ENCODE results near the gene ASH1L.
"Not testable (repeated sequence)": the region's sequence is repeated elsewhere in the genome, so short reads cannot be mapped to it uniquely, and the experiment has no call there.

ASH1L gene, protein sequence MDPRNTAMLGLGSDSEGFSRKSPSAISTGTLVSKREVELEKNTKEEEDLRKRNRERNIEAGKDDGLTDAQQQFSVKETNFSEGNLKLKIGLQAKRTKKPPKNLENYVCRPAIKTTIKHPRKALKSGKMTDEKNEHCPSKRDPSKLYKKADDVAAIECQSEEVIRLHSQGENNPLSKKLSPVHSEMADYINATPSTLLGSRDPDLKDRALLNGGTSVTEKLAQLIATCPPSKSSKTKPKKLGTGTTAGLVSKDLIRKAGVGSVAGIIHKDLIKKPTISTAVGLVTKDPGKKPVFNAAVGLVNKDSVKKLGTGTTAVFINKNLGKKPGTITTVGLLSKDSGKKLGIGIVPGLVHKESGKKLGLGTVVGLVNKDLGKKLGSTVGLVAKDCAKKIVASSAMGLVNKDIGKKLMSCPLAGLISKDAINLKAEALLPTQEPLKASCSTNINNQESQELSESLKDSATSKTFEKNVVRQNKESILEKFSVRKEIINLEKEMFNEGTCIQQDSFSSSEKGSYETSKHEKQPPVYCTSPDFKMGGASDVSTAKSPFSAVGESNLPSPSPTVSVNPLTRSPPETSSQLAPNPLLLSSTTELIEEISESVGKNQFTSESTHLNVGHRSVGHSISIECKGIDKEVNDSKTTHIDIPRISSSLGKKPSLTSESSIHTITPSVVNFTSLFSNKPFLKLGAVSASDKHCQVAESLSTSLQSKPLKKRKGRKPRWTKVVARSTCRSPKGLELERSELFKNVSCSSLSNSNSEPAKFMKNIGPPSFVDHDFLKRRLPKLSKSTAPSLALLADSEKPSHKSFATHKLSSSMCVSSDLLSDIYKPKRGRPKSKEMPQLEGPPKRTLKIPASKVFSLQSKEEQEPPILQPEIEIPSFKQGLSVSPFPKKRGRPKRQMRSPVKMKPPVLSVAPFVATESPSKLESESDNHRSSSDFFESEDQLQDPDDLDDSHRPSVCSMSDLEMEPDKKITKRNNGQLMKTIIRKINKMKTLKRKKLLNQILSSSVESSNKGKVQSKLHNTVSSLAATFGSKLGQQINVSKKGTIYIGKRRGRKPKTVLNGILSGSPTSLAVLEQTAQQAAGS (N-terminal part only)

GRCh38 chr1:155562581-155563376, at the start of gene ASH1L:
Gene ASH1L, minus strand, starts transcription at chr1:155562803. Its CDS starts 41,284 bp downstream, at chr1:155521519.
- peak; percentile 98 for DNase-seq

DNA sequence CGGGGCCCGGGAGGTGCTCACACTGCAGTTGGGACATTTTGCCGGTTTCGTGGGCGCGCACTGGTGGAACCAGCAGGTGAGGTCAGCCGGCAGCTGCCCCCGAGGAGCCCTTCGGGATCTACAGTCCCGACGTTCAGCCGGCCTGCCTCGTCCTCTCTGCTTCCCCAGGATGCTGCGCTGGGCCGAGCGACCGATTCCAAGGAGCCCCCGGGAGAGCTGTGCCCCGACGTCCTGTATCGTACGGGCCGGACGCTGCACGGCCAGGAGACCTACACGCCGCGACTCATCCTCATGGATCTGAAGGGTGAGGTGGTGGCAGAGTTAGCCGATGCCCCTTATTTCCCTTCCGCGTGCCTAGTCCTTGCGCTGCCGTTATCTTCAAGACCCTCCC, 47.6 kb upstream of the ASH1L start:
- DNase-seq, result not testable (repeated sequence)

- peak; percentile 97 for DNase-seq
Observed at GRCh38 chr1:155609515-155610256, 47.1 kb upstream of the ASH1L start, which contains the start of gene MSTO1. Gene MSTO1, plus strand, starts transcription at chr1:155610218. Its CDS starts 31 bp downstream, at chr1:155610249.

DNA sequence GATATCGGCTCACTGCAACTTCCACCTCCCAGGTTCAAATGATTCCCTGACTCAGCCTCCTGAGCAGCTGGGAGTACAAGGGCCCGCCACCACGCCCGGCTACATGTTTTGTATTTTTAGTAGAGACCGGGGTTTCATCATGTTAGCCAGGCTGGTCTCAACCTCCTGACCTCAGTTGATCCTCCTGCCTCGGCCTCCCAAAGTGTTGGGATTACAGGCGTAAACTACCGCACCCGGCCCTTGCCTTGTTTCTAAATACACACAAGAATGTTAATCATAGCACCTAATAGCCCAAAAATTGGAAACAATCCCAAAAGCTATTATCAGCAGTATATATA, 46.3 kb upstream of the ASH1L start:
- no peak for DNase-seq

GRCh38 chr1:155607708-155608107, 45.1 kb upstream of the ASH1L start:
- DNase-seq, result no peak

DNA sequence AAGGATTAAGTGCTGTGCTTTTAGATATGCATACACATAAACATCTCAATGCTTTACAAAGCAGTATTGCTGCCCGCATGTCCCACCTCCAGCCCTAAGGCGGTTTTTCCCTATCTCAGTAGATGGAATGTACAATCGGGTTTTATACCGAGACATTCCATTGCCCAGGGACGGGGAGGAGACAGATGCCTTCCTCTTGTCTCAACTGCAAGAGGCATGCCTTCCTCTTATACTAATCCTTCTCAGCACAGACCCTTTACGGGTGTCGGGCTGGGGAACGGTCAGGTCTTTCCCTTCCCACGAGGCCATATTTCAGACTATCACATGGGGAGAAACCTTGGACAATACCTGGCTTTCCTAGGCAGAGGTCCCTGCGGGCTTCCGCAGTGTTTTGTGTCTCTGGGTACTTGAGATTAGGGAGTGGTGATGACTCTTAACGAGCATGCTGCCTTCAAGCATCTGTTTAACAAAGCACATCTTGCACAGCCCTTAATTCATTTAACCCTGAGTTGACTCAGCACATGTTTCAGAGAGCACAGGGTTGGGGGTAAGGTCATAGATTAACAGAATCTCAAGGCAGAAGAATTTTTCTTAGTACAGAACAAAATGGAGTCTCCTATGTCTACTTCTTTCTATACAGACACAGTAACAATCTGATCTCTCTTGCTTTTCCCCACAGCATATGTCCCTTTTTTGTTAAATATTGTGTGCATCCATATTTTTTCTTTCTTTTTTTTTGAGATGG, 37.4 kb upstream of the ASH1L start:
- DNase-seq, result not testable (repeated sequence)

GRCh38 chr1:155598842-155599331, 36.3 kb upstream of the ASH1L start:
- DNase-seq, result no peak

- DNase-seq, result no peak
Observed at GRCh38 chr1:155596864-155597263, 34.3 kb upstream of the ASH1L start.

- not testable (repeated sequence) for DNase-seq
Observed at GRCh38 chr1:155595877-155596474, 33.4 kb upstream of the ASH1L start.

- peak; percentile 60 for DNase-seq
Observed at GRCh38 chr1:155591770-155592169, 29.2 kb upstream of the ASH1L start.

DNA sequence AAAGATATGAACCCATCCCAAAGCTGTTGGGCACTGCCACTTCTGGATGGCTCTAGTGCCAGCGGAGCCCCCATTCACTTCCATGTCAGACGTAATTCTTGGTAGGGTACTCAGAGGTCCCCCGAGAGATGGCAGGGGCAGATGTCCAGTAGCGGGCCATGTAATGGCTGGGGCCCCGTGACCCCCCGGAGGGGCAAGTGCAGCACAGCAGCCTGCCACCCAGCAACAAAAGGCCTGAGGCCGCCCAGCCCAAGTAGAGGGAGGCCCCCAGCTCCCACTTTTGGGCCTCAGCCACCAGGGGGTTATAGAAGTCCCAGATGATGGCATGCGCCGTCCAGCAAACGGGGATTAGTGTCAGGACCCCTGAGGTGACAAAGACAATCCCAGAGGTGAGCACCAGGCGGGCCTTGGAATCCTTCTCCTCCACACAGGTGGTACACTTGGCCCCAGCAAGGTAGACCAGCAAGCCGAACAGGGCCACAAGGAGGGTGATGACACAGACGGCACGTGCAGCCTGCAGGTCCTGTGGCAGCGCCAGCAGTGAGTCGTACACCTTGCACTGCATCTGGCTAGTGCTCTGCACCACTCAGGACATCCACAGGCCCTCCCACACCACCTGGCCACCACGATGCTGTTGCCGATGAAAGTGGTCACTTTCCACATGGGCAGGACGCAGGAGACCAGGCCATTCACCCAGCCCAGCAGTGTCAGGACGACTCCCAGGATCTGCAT, 28.1 kb upstream of the ASH1L start:
- DNase-seq, result not testable (repeated sequence)

- DNase-seq, result not testable (repeated sequence)
Observed at GRCh38 chr1:155589282-155589681, 26.7 kb upstream of the ASH1L start.

- DNase-seq, result not testable (repeated sequence)
Observed at GRCh38 chr1:155583846-155584245, 21.2 kb upstream of the ASH1L start.

- not testable (repeated sequence) for DNase-seq
Observed at GRCh38 chr1:155575608-155576007, 13.0 kb upstream of the ASH1L start.

GRCh38 chr1:155574077-155574476, 11.5 kb upstream of the ASH1L start:
- DNase-seq, result no peak

GRCh38 chr1:155570593-155570990, 8.0 kb upstream of the ASH1L start:
- no peak for DNase-seq

DNA sequence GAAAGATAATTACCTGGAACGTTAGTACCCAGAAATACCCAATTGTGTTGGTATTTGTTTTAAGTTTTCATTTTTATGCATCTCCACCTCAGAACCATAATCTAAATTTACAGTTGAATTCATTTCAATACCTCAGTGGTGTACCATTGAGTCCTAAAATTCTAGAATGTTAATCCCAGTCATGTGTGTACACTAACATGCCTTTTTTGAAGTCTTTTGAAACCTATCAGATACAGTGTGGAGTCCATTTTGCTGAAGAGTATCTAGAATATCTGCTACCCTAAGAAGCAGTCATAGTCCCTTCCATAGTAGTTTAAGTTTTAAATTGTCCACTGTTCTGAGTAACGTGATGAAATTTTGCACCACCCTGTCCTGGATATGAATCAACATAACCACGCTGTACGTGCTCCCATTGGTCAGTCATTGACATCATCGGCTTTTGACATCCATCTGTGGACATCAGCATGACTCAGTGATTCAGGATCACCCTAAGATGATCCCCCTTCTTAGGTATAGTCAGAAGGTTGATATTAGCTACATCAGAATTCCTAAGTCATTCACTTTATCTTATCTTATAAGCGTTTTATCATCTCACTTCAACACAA, 7.5 kb upstream of the ASH1L start:
- DNase-seq, result no peak

GRCh38 chr1:155563377-155564022, 897 bp upstream of the ASH1L start:
- peak; percentile 61 for DNase-seq
